PC-3 (cell line): ENCODE data around the gene VTCN1. TPM values are rescaled to one million over a fixed set of nuclear protein-coding genes. Genes with fewer than 3 reads are reported as not detected.

Source experiments
- ATAC-seq: fragments of 200-7000 bp; cut with Tn5 transposase; 2 replicates; pipeline ENCODE4 v1.9.1; 2020; ENCODE audit warnings: mild to moderate bottlenecking, moderate library complexity
- BruUV-seq: library from RNA; stranded (reverse); fragments of 400-500 nt; replicated peaks from 2 replicates; lab custom pipeline; 2021; lab: Mats Ljungman, UMichigan
- CTCF ChIA-PET: fragments of 300-600 bp; sonication (Branson Sonifier 250); formaldehyde crosslinking; loops from one replicate; lab custom pipeline; 2022; ENCODE audit warnings: antibody characterized with exemption; lab: Charles Lee
- POLR2A ChIA-PET: fragments of 300-600 bp; sonication (Branson Sonifier 250); formaldehyde crosslinking; loops from one replicate; lab custom pipeline; 2022; ENCODE audit warnings: antibody characterized with exemption; ENCODE audit not compliant: unreplicated experiment; lab: Charles Lee
- DNase-seq: peaks from one replicate; pipeline ENCODE4 v3.0.0-alpha.2; 2015
- H2AFZ ChIP-seq: fragments of 300-600 bp; sonication (generic); 2 replicates; pipeline ENCODE4 v1.6.0; 2016; ENCODE audit warnings: antibody characterized with exemption, low read length
- H3F3A ChIP-seq: fragments of 300-600 bp; sonication (generic); one replicate; pipeline ENCODE4 v1.6.0; 2017; ENCODE audit warnings: antibody characterized with exemption, low read length, control low read depth, mild to moderate bottlenecking; ENCODE audit not compliant: unreplicated experiment
- H3K27ac ChIP-seq: fragments of 300-600 bp; sonication (generic); 2 replicates; pipeline ENCODE4 v1.5.1; 2016; ENCODE audit warnings: mild to moderate bottlenecking, low read length
- H3K27me3 ChIP-seq: fragments of 300-600 bp; sonication (generic); 2 replicates; pipeline ENCODE4 v1.6.1; 2016; ENCODE audit warnings: low read length, mixed read lengths
- H3K36me3 ChIP-seq: fragments of 300-600 bp; sonication (generic); 2 replicates; pipeline ENCODE4 v1.6.1; 2016; ENCODE audit warnings: low read depth, mixed run types, low read length, mixed read lengths
- H3K4me1 ChIP-seq: fragments of 300-600 bp; sonication (generic); 2 replicates; pipeline ENCODE4 v1.5.1; 2016; ENCODE audit warnings: low read length; ENCODE audit not compliant: insufficient read depth
- H3K4me2 ChIP-seq: fragments of 300-600 bp; sonication (generic); 2 replicates; pipeline ENCODE4 v1.6.0; 2016; ENCODE audit warnings: low read length
- H3K4me3 ChIP-seq: fragments of 300-600 bp; sonication (generic); 2 replicates; pipeline ENCODE4 v1.5.1; 2016; ENCODE audit warnings: mild to moderate bottlenecking, low read length, mixed read lengths
- H3K79me2 ChIP-seq: fragments of 300-600 bp; sonication (generic); 2 replicates; pipeline ENCODE4 v1.6.1; 2017; ENCODE audit warnings: low read length, mixed read lengths
- H3K9ac ChIP-seq: fragments of 300-600 bp; sonication (generic); 2 replicates; pipeline ENCODE4 v1.6.0; 2016; ENCODE audit warnings: mild to moderate bottlenecking, low read length
- H3K9me2 ChIP-seq: fragments of 300-600 bp; sonication (generic); replicated peaks from 2 replicates; pipeline ENCODE4 v1.6.1; 2016; ENCODE audit warnings: mixed run types, low read length, mixed read lengths
- H3K9me3 ChIP-seq: fragments of 300-600 bp; sonication (generic); 2 replicates; pipeline ENCODE4 v1.6.1; 2016; ENCODE audit warnings: low read length, mixed read lengths
- H4K20me1 ChIP-seq: fragments of 300-600 bp; sonication (generic); 2 replicates; pipeline ENCODE4 v1.6.1; 2016; ENCODE audit warnings: low read length, mixed read lengths
- EZH2 ChIP-seq: fragments of 300-600 bp; sonication (generic); IDR thresholded peaks from one replicate; pipeline ENCODE4 v1.6.1; 2017; ENCODE audit warnings: antibody characterized with exemption, mild to moderate bottlenecking, low read length; ENCODE audit not compliant: unreplicated experiment
- EZH2phosphoT487 ChIP-seq: fragments of 300-600 bp; sonication (generic); IDR thresholded peaks from 2 replicates; pipeline ENCODE4 v1.6.1; 2018; ENCODE audit warnings: mild to moderate bottlenecking, antibody characterized with exemption, low read length, borderline replicate concordance
- intact Hi-C: fragments of 100-400 bp; cut with micrococcal nuclease; formaldehyde crosslinking; loops from 2 replicates; pipeline ENCODE4 v1.9.0; 2023
- total RNA-seq: library from RNA; depleted of rRNA; stranded (reverse); fragments of >200 nt; gene quantifications from 2 replicates; pipeline ENCODE4 v1.2.3, GENCODE V29; 2014
- TF ChIP-seq, protein P1 (sequence below): fragments of 300-600 bp; sonication (generic); conservative IDR thresholded peaks from 2 replicates; pipeline ENCODE4 v1.5.1; 2017; ENCODE audit warnings: antibody characterized with exemption, low read depth, mild to moderate bottlenecking, low read length

The VTCN1 gene
- total RNA-seq, 1 experiment from 2014 or later = not detected

DNA sequence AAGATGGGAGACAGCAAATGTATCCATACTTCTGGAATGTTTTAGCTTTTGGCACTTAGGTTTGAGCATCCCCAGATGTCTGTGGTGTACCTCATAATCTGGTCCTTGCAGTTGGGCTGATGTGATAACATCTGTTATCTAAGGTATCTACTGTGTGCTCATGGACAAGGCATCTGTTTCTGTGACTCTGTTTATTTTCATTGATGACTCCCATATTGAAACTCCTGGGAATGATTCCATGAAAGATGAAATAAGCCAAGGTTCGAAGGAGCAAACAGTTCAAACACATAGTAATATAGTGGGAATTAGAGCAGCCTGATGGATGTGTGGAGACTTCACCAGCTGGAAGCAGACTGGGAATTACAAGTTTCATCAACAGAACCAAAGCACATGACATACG, 68.5 kb downstream of the VTCN1 start:
- intact Hi-C loops = no loop called here

DNA sequence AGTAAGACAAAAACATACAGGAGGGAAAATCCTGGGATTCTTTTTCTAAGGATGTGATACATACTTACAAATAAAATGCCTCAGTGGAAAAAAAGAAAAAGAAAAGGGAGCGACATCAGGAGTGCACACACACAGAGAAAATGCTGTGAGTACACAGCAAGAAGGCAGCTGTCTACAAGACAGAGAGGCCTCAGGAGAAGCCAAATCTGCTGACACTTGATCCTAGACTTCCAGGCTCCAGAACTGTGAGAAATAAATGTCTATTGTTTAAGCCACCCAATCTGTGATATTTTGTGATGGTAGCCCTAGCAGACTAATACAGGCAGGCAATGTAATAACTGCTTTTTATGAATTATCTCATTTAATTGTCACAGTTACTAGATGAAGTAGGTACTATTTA, 72.2 kb downstream of the VTCN1 start:
- TF ChIP-seq, protein P1, sequence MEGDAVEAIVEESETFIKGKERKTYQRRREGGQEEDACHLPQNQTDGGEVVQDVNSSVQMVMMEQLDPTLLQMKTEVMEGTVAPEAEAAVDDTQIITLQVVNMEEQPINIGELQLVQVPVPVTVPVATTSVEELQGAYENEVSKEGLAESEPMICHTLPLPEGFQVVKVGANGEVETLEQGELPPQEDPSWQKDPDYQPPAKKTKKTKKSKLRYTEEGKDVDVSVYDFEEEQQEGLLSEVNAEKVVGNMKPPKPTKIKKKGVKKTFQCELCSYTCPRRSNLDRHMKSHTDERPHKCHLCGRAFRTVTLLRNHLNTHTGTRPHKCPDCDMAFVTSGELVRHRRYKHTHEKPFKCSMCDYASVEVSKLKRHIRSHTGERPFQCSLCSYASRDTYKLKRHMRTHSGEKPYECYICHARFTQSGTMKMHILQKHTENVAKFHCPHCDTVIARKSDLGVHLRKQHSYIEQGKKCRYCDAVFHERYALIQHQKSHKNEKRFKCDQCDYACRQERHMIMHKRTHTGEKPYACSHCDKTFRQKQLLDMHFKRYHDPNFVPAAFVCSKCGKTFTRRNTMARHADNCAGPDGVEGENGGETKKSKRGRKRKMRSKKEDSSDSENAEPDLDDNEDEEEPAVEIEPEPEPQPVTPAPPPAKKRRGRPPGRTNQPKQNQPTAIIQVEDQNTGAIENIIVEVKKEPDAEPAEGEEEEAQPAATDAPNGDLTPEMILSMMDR = no peak
- TF ChIP-seq EZH2 (no peak), EZH2phosphoT487 (no peak)
- Histone ChIP-seq H3K9ac (no peak overlapping the region), H4K20me1 (no peaks in the 10 kb centered on the region), H2AFZ (no peak overlapping the region), H3K4me2 (no peak overlapping the region), H3K79me2 (no peaks in the 10 kb centered on the region), H3F3A (no peaks in the 10 kb centered on the region), H3K36me3 (no peaks in the 10 kb centered on the region), H3K27ac (no peak overlapping the region), H3K9me2 (no peaks in the 10 kb centered on the region), H3K4me1 (peaks cover 7% of the 10 kb centered on the region), H3K9me3 (no peaks in the 10 kb centered on the region), H3K4me3 (no peak overlapping the region), H3K27me3 (no peaks in the 10 kb centered on the region)
- BruUV-seq = no TSS peak
- intact Hi-C loops = no loop called here
- POLR2A ChIA-PET = no interaction called here
- no peak for DNase-seq
- CTCF ChIA-PET = no interaction called here
- ATAC-seq = no peak

More for the DNA sequence above, 68.5 kb downstream of the VTCN1 start:
- Histone ChIP-seq H3K4me3 (no peak overlapping the region), H4K20me1 (no peaks in the 10 kb centered on the region), H3F3A (no peaks in the 10 kb centered on the region), H3K27me3 (no peaks in the 10 kb centered on the region), H3K4me2 (no peak overlapping the region), H3K36me3 (no peaks in the 10 kb centered on the region), H2AFZ (no peak overlapping the region), H3K9ac (no peak overlapping the region), H3K9me3 (no peaks in the 10 kb centered on the region), H3K79me2 (no peaks in the 10 kb centered on the region), H3K27ac (no peak overlapping the region), H3K9me2 (no peaks in the 10 kb centered on the region), H3K4me1 (peaks cover 26% of the 10 kb centered on the region)
- TF ChIP-seq EZH2 = no peak
- TF ChIP-seq, protein P1 = no peak
- no peak for TF ChIP-seq EZH2phosphoT487
- ChIA-PET CTCF (no interaction called here), POLR2A (no interaction called here)
- ATAC-seq (no peak), DNase-seq (no peak)
- no TSS peak for BruUV-seq

DNA sequence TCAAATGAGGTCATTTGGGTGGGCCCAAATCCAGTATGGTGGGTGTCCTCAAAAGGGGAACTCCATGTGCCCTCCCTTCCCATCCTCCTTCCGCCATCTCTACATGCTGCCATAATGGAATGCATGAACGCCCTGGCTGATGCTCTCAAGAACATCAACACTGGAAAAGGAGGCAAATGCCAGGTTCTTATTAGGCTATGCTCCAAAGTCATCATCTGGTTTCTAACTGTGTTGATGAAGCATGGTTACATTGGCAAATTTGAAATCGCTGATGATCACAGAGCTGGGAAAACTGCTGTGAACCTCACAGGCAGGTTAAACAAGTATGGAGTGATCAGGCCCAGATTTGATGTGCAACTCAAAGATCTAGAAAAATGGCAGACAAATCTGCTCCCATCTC, 72.6 kb downstream of the VTCN1 start:
- no peaks in the 10 kb centered on the region for H3F3A ChIP-seq
- H3K36me3 ChIP-seq = no peaks in the 10 kb centered on the region
- H3K79me2 ChIP-seq = no peaks in the 10 kb centered on the region
- H3K4me2 ChIP-seq = no peak overlapping the region
- no peaks in the 10 kb centered on the region for H4K20me1 ChIP-seq
- H3K27ac ChIP-seq = no peak overlapping the region
- H2AFZ ChIP-seq = no peak overlapping the region
- H3K9ac ChIP-seq = no peak overlapping the region
- no peak for ATAC-seq
- ChIA-PET POLR2A (no interaction called here), CTCF (no interaction called here)
- TF ChIP-seq, protein P1 = no peak
- TF ChIP-seq EZH2 = no peak
- no peak for TF ChIP-seq EZH2phosphoT487
- intact Hi-C loops = no loop called here
- H3K9me2 ChIP-seq = no peaks in the 10 kb centered on the region
- no peaks in the 10 kb centered on the region for H3K27me3 ChIP-seq
- H3K9me3 ChIP-seq = no peaks in the 10 kb centered on the region
- no peak for DNase-seq
- peaks cover 3% of the 10 kb centered on the region for H3K4me1 ChIP-seq
- no peak overlapping the region for H3K4me3 ChIP-seq
- BruUV-seq = no TSS peak
